ENCODE measurements around the gene HCN1. TPM values are rescaled to one million over a fixed set of nuclear protein-coding genes. Genes with fewer than 3 reads are reported as not detected.
"Not testable (repeated sequence)": the region's sequence is repeated elsewhere in the genome, so short reads cannot be mapped to it uniquely, and the experiment has no call there.

Gene HCN1
- total and polyA plus RNA-seq, 2 of the 13 experiments (the other 11 are each of a cell fraction or from before 2014, with no cell fraction given): not detected

GRCh38 chr5:45454114-45454513 lies 242.1 kb downstream of the HCN1 start:
- FAIRE-seq: no peak
- H2AFZ ChIP-seq (ENCODE audit: low read length): no peak overlapping the region
- no peak overlapping the region for H3K4me2 ChIP-seq (ENCODE audit: low read depth, low read length)

GRCh38 chr5:45444856-45445255 lies 251.3 kb downstream of the HCN1 start:
- in situ Hi-C loops (cut with HindIII; ENCODE audit: extremely low pct_ligation_motif_present, low pct_unique_long_range_greater_than_20kb); H3K4me2 ChIP-seq (ENCODE audit: low read depth, low read length); FAIRE-seq; DNase-seq (ENCODE audit: low spot score); H3K79me2 ChIP-seq (ENCODE audit: insufficient read depth, low read length); CTCF ChIA-PET (ENCODE audit: low intra/inter-chr PET ratio, low total read pairs); H2AFZ ChIP-seq (ENCODE audit: low read length); H4K20me1 ChIP-seq (ENCODE audit: insufficient read depth, low read length); H3K36me3 ChIP-seq (replicated peaks in 1 of 2; ENCODE audit: control insufficient read depth in 1 of 2, insufficient read depth in 2 of 2, low read length in 2 of 2); ATAC-seq; intact Hi-C loops (cut with micrococcal nuclease; ENCODE audit: unreplicated experiment); POLR2A ChIA-PET; H3K27ac ChIP-seq (ENCODE audit: extremely low read length, insufficient read depth, low read length); H3K4me3 ChIP-seq (replicated peaks in 1 of 3; ENCODE audit: insufficient read depth in 1 of 3, low read depth in 2 of 3, low read length in 3 of 3); H3K9me3 ChIP-seq (ENCODE audit: low read length); BruUV-seq (replicated peaks); H3K4me1 ChIP-seq (ENCODE audit: insufficient read depth, low read length); H3K27me3 ChIP-seq (ENCODE audit: control insufficient read depth in 1 of 2, insufficient read depth in 2 of 2, low read length in 2 of 2); H3K9ac ChIP-seq (ENCODE audit: insufficient read depth, low read depth, low read length): not testable (repeated sequence)
- 71% methylated on average over 15 of the region's 15 CpGs for WGBS (ENCODE audit: low lambda C conversion rate)

More at GRCh38 chr5:45454114-45454513, 242.1 kb downstream of the HCN1 start:
- H3K36me3 ChIP-seq (replicated peaks in 1 of 2; ENCODE audit: control insufficient read depth in 1 of 2, insufficient read depth in 2 of 2, low read length in 2 of 2): no peaks in the 10 kb centered on the region
- WGBS (ENCODE audit: low lambda C conversion rate): 2% methylated on average over 4 of the region's 4 CpGs
- intact Hi-C loops (cut with micrococcal nuclease; ENCODE audit: unreplicated experiment) (no loop called here), in situ Hi-C loops (cut with HindIII; ENCODE audit: extremely low pct_ligation_motif_present, low pct_unique_long_range_greater_than_20kb) (no loop called here)
- DNase-seq (ENCODE audit: low spot score) (no peak), ATAC-seq (no peak)
- no peaks in the 10 kb centered on the region for H3K4me1 ChIP-seq (ENCODE audit: insufficient read depth, low read length)
- ChIA-PET POLR2A (no interaction called here), CTCF (ENCODE audit: low intra/inter-chr PET ratio, low total read pairs) (no interaction called here)
- H3K9me3 ChIP-seq (ENCODE audit: low read length): peaks cover 8% of the 10 kb centered on the region; the same call in 1 of the 2 replicates
- H3K9ac ChIP-seq (ENCODE audit: insufficient read depth, low read depth, low read length): no peak overlapping the region
- no peak for TF ChIP-seq NR2C2 (CRISPR knock-in tag; IDR thresholded peaks at IDR 0.05; ENCODE audit: borderline replicate concordance)
- TF ChIP-seq MAFK (conservative IDR thresholded peaks at IDR 0.05 in 1 of 2, IDR thresholded peaks at IDR 0.05 in 1 of 2; ENCODE audit: low read length in 2 of 2): 0 out of 4 replicates have a peak, but pooled peaks of 1 of the 2 experiments have one; percentile 8
- TF ChIP-seq NFYB (CRISPR knock-in tag; IDR thresholded peaks at IDR 0.05): peak; percentile 50; the same call in 1 of the 2 replicates
- TF ChIP-seq BRF2 (CRISPR knock-in tag; IDR thresholded peaks at IDR 0.05): no peak
- TF ChIP-seq KDM2A (CRISPR knock-in tag; IDR thresholded peaks at IDR 0.05; ENCODE audit: borderline replicate concordance, low read depth): no peak
- peak; percentile 96 for TF ChIP-seq RFX5 (IDR thresholded peaks at IDR 0.05; ENCODE audit: low read depth, low read length)
- TF ChIP-seq MYNN (CRISPR knock-in tag; IDR thresholded peaks at IDR 0.05; ENCODE audit: low read depth): no peak
- no peak for TF ChIP-seq NFIC (IDR thresholded peaks at IDR 0.05; ENCODE audit: low read length)
- TF ChIP-seq ZC3H4 (CRISPR knock-in tag; IDR thresholded peaks at IDR 0.05; ENCODE audit: borderline replicate concordance): no peak
- no peak for TF ChIP-seq POLR2A (IDR thresholded peaks at IDR 0.05; ENCODE audit: insufficient read depth in 1 of 2, low read depth in 2 of 2, low read length in 2 of 2)
- no peak for TF ChIP-seq ZNF597 (CRISPR knock-in tag; IDR thresholded peaks at IDR 0.05)
- H4K20me1 ChIP-seq (ENCODE audit: insufficient read depth, low read length): no peaks in the 10 kb centered on the region
- H3K27me3 ChIP-seq (ENCODE audit: control insufficient read depth in 1 of 2, insufficient read depth in 2 of 2, low read length in 2 of 2): no peaks in the 10 kb centered on the region
- BruUV-seq (replicated peaks): no TSS peak
- no peaks in the 10 kb centered on the region for H3K79me2 ChIP-seq (ENCODE audit: insufficient read depth, low read length)
- no peak overlapping the region for H3K4me3 ChIP-seq (replicated peaks in 1 of 3; ENCODE audit: insufficient read depth in 1 of 3, low read depth in 2 of 3, low read length in 3 of 3)
- H3K27ac ChIP-seq (ENCODE audit: extremely low read length, insufficient read depth, low read length): no peak overlapping the region

All from HepG2 (cell line).